Measurements from ENCODE around the gene ABCC10. TPM values are rescaled to one million over a fixed set of nuclear protein-coding genes. Genes with fewer than 3 reads are reported as not detected.

ABCC10 gene
- total RNA-seq, 4 donors from 2014 or later: 10.8 to 23.9 (median 19.3) TPM

GRCh38 chr6:43447604-43448003 is 20.3 kb downstream of the ABCC10 start:
- WGBS, 2 donors: 85 to 90% methylated on average over 2 to 12 of the region's 16 CpGs
- TF ChIP-seq CTCF (IDR thresholded peaks at IDR 0.05) (no peak), POLR2A (IDR thresholded peaks at IDR 0.05) (no peak)
- H3K9me3 ChIP-seq: no peaks in the 10 kb centered on the region
- intact Hi-C loops (cut with DNase I): no loop called here
- DNase-seq: no peak
- H3K27ac ChIP-seq: no peak overlapping the region
- H3K36me3 ChIP-seq: peaks cover 45 to 97% (median 45%) of the 10 kb centered on the region in 3 donors
- no peaks in the 10 kb centered on the region for H3K27me3 ChIP-seq
- H3K4me1 ChIP-seq: peaks cover 0 to 18% (median 0%) of the 10 kb centered on the region in 3 donors
- no peak overlapping the region for H3K4me3 ChIP-seq

- Histone ChIP-seq H3K36me3 (peaks cover 34 to 94% (median 40%) of the 10 kb centered on the region in 3 donors), H3K27ac (no peak overlapping the region), H3K9me3 (no peaks in the 10 kb centered on the region), H3K4me3 (no peak overlapping the region), H3K4me1 (peaks cover 0 to 23% (median 0%) of the 10 kb centered on the region in 3 donors), H3K27me3 (no peaks in the 10 kb centered on the region)
- intact Hi-C loops (cut with DNase I): no loop called here
- 95% methylated on average over 2 of the region's 4 CpGs; no CpG with 5 or more reads in 1 of the 2 donors for WGBS, 2 donors
- no peak for DNase-seq
- TF ChIP-seq POLR2A (IDR thresholded peaks at IDR 0.05) (no peak), CTCF (IDR thresholded peaks at IDR 0.05) (no peak)
These were observed 21.6 kb downstream of the ABCC10 start for GRCh38 chr6:43448916-43449315.

- no CpG with 5 or more reads among the region's 13 CpGs for WGBS, 2 donors
- TF ChIP-seq CTCF (IDR thresholded peaks at IDR 0.05): no peak
- TF ChIP-seq POLR2A (IDR thresholded peaks at IDR 0.05): no peak
- Histone ChIP-seq H3K4me1 (peaks cover 1 to 41% (median 9%) of the 10 kb centered on the region in 3 donors), H3K4me3 (no peak overlapping the region), H3K9me3 (no peaks in the 10 kb centered on the region), H3K36me3 (peaks cover 24 to 76% (median 36%) of the 10 kb centered on the region in 3 donors), H3K27ac (no peak overlapping the region), H3K27me3 (peaks cover 0 to 13% (median 0%) of the 10 kb centered on the region in 4 donors)
- DNase-seq: no peak
- intact Hi-C loops (cut with DNase I): loop anchor here (5.0 kb wide), 1 partner anchor 47 kb away; no protein-coding TSS in a partner anchor
These were observed 23.4 kb downstream of the ABCC10 start for GRCh38 chr6:43450699-43451131.

- 72 to 74% methylated on average over 3 of the region's 4 CpGs for WGBS, 2 donors
- peaks cover 6 to 48% (median 9%) of the 10 kb centered on the region in 3 donors for H3K4me1 ChIP-seq
- H3K4me3 ChIP-seq: no peak overlapping the region
- H3K36me3 ChIP-seq: peaks cover 19 to 70% (median 30%) of the 10 kb centered on the region in 3 donors
- peaks cover 0 to 19% (median 2%) of the 10 kb centered on the region in 4 donors for H3K27me3 ChIP-seq
- H3K9me3 ChIP-seq: no peaks in the 10 kb centered on the region
- DNase-seq: no peak
- intact Hi-C loops (cut with DNase I): loop anchor here (5.0 kb wide), 1 partner anchor 46 kb away; no protein-coding TSS in a partner anchor
- TF ChIP-seq POLR2A (IDR thresholded peaks at IDR 0.05) (no peak), CTCF (IDR thresholded peaks at IDR 0.05) (no peak)
- H3K27ac ChIP-seq: peak overlapping the region in 3 of 4 donors; percentile 16 to 44 (median 39)
These were observed 24.0 kb downstream of the ABCC10 start for GRCh38 chr6:43451348-43451747.

GRCh38 chr6:43451939-43452338 is 24.6 kb downstream of the ABCC10 start:
- 50 to 67% methylated on average over 2 to 7 of the region's 8 CpGs for WGBS, 2 donors
- intact Hi-C loops (cut with DNase I): loop anchor here (5.0 kb wide), 1 partner anchor 45 kb away; no protein-coding TSS in a partner anchor
- H3K9me3 ChIP-seq: no peaks in the 10 kb centered on the region
- H3K4me1 ChIP-seq: peaks cover 6 to 49% (median 9%) of the 10 kb centered on the region in 3 donors
- no peak overlapping the region for H3K4me3 ChIP-seq
- H3K27ac ChIP-seq: peak overlapping the region; percentile 0 to 44 (median 28)
- no peak for DNase-seq
- TF ChIP-seq POLR2A (IDR thresholded peaks at IDR 0.05) (no peak), CTCF (IDR thresholded peaks at IDR 0.05) (no peak)
- H3K36me3 ChIP-seq: peaks cover 19 to 64% (median 27%) of the 10 kb centered on the region in 3 donors
- peaks cover 0 to 25% (median 4%) of the 10 kb centered on the region in 4 donors for H3K27me3 ChIP-seq

All from esophagus squamous epithelium (tissue), 5 donors.